H9 (cell line): Measurements from ENCODE around the gene GPC1. TPM values are rescaled to one million over a fixed set of nuclear protein-coding genes. Genes with fewer than 3 reads are reported as not detected.

Source experiments
- DNase-seq: peaks from one replicate; pipeline ENCODE4 v3.0.0-alpha.2; 2017
- H2AFZ ChIP-seq: one replicate; pipeline ENCODE4 v1.6.1; 2013; ENCODE audit warnings: mild to moderate bottlenecking, low read length, control low read depth, moderate library complexity
- H2AK5ac ChIP-seq: 2 replicates; pipeline ENCODE4 v1.6.1; 2013; ENCODE audit warnings: low read length, control low read depth, mixed read lengths; ENCODE audit not compliant: insufficient read length
- H2BK120ac ChIP-seq: one replicate; pipeline ENCODE4 v1.6.1; 2013; ENCODE audit warnings: low read depth, mild to moderate bottlenecking, low read length, control low read depth, inconsistent platforms; ENCODE audit not compliant: poor library complexity, severe bottlenecking
- H2BK12ac ChIP-seq: 2 replicates; pipeline ENCODE4 v1.6.1; 2013; ENCODE audit warnings: low read length, control low read depth, mixed read lengths, low read depth; ENCODE audit not compliant: insufficient read length
- H2BK15ac ChIP-seq: 2 replicates; pipeline ENCODE4 v1.6.1; 2013; ENCODE audit warnings: low read depth, low read length, control low read depth
- H2BK20ac ChIP-seq: one replicate; pipeline ENCODE4 v1.6.1; 2013; ENCODE audit warnings: low read depth, mild to moderate bottlenecking, low read length, control low read depth, inconsistent platforms; ENCODE audit not compliant: poor library complexity, severe bottlenecking
- H2BK5ac ChIP-seq: 2 replicates; pipeline ENCODE4 v1.6.1; 2013; ENCODE audit warnings: low read length, control low read depth, mixed read lengths; ENCODE audit not compliant: insufficient read length
- H3K14ac ChIP-seq: 2 replicates; pipeline ENCODE4 v1.6.1; 2013; ENCODE audit warnings: low read length, control low read depth; ENCODE audit not compliant: insufficient read depth
- H3K18ac ChIP-seq: 2 replicates; pipeline ENCODE4 v1.6.1; 2013; ENCODE audit warnings: low read depth, mild to moderate bottlenecking, mixed read lengths, low read length, control low read depth; ENCODE audit not compliant: insufficient read length
- H3K23ac ChIP-seq: 2 replicates; pipeline ENCODE4 v1.6.1; 2013; ENCODE audit warnings: low read length, control low read depth, mixed read lengths, low read depth; ENCODE audit not compliant: insufficient read length
- H3K23me2 ChIP-seq: 2 replicates; pipeline ENCODE4 v1.6.1; 2013; ENCODE audit warnings: low read depth, mild to moderate bottlenecking, mixed read lengths, low read length, control low read depth; ENCODE audit not compliant: insufficient read length, poor library complexity, severe bottlenecking
- H3K27ac ChIP-seq: 2 replicates; pipeline ENCODE4 v1.5.1; 2013; ENCODE audit warnings: low read length, control low read depth, mixed read lengths, low read depth; ENCODE audit not compliant: insufficient read length
- H3K27me3 ChIP-seq: 2 replicates; pipeline ENCODE4 v1.6.1; 2013; ENCODE audit warnings: low read length, control low read depth, inconsistent platforms; ENCODE audit not compliant: insufficient read depth
- H3K4ac ChIP-seq: 2 replicates; pipeline ENCODE4 v1.6.1; 2013; ENCODE audit warnings: low read depth, mild to moderate bottlenecking, control low read depth, inconsistent platforms, low read length, moderate library complexity
- H3K4me1 ChIP-seq: 2 replicates; pipeline ENCODE4 v1.6.1; 2013; ENCODE audit warnings: low read length, control low read depth, inconsistent platforms; ENCODE audit not compliant: insufficient read depth
- H3K4me2 ChIP-seq: 2 replicates; pipeline ENCODE4 v1.6.1; 2013; ENCODE audit warnings: low read length, control low read depth, mixed read lengths; ENCODE audit not compliant: insufficient read length, insufficient read depth
- H3K56ac ChIP-seq: 2 replicates; pipeline ENCODE4 v1.6.1; 2013; ENCODE audit warnings: low read depth, mild to moderate bottlenecking, mixed read lengths, low read length, control low read depth; ENCODE audit not compliant: insufficient read length
- H3K79me1 ChIP-seq: 2 replicates; pipeline ENCODE4 v1.6.1; 2013; ENCODE audit warnings: low read depth, mild to moderate bottlenecking, moderate library complexity, low read length, control low read depth, inconsistent platforms; ENCODE audit not compliant: insufficient read depth, poor library complexity, severe bottlenecking
- H3K79me2 ChIP-seq: 2 replicates; pipeline ENCODE4 v1.6.1; 2013; ENCODE audit warnings: low read length, control low read depth, inconsistent platforms; ENCODE audit not compliant: insufficient read depth
- H3K9ac ChIP-seq: 2 replicates; pipeline ENCODE4 v1.6.1; 2013; ENCODE audit warnings: low read length, control low read depth, mixed read lengths; ENCODE audit not compliant: insufficient read length; ENCODE audit errors: extremely low read depth
- H3K9me3 ChIP-seq: one replicate; pipeline ENCODE4 v1.6.1; 2013; ENCODE audit warnings: low read depth, low read length, inconsistent platforms; ENCODE audit not compliant: control insufficient read depth
- H3T11ph ChIP-seq: one replicate; pipeline ENCODE4 v1.6.1; 2013; ENCODE audit warnings: mild to moderate bottlenecking, low read length, control low read depth, inconsistent platforms
- H4K20me1 ChIP-seq: one replicate; pipeline ENCODE4 v1.6.1; 2013; ENCODE audit not compliant: control insufficient read depth, insufficient read length, insufficient read depth
- H4K5ac ChIP-seq: 2 replicates; pipeline ENCODE4 v1.6.1; 2013; ENCODE audit warnings: low read depth, mild to moderate bottlenecking, mixed read lengths, low read length, control low read depth; ENCODE audit not compliant: insufficient read length
- H4K8ac ChIP-seq: replicated peaks from 2 replicates; pipeline ENCODE4 v1.6.1; 2013; ENCODE audit warnings: low read length, control low read depth, mixed read lengths, low read depth; ENCODE audit not compliant: insufficient read length
- H4K91ac ChIP-seq: 2 replicates; pipeline ENCODE4 v1.6.1; 2013; ENCODE audit warnings: low read depth, mild to moderate bottlenecking, moderate library complexity, mixed read lengths, low read length, control low read depth; ENCODE audit not compliant: insufficient read length
- H3K27ac Mint-ChIP-seq, 3 experiments: 2 replicates in 2 of 3; 3 replicates in 1 of 3; pipeline ENCODE4 v1.8.0; 2020 to 2021; ENCODE audit warnings: mixed read lengths in 3 of 3, mild to moderate bottlenecking in 1 of 3, moderate library complexity in 1 of 3
- H3K27me3 Mint-ChIP-seq: 2 replicates; pipeline ENCODE4 v1.8.0; 2021; ENCODE audit warnings: low read depth, mild to moderate bottlenecking, moderate library complexity, mixed read lengths
- H3K36me3 Mint-ChIP-seq, 3 experiments: 2 replicates in 2 of 3; 3 replicates in 1 of 3; pipeline ENCODE4 v1.8.0; 2020 to 2021; ENCODE audit warnings: low read depth in 3 of 3, mixed read lengths in 3 of 3; ENCODE audit not compliant: insufficient read depth in 1 of 3
- H3K4me1 Mint-ChIP-seq, 2 experiments: 2 replicates each; pipeline ENCODE4 v1.8.0; 2020; ENCODE audit warnings: mixed read lengths in 2 of 2
- H3K4me3 Mint-ChIP-seq, 2 experiments: 2 replicates in 1 of 2; 3 replicates in 1 of 2; pipeline ENCODE4 v1.8.0; 2020 to 2021; ENCODE audit warnings: mild to moderate bottlenecking in 2 of 2, mixed read lengths in 2 of 2, moderate library complexity in 1 of 2
- H3K9me3 Mint-ChIP-seq, 2 experiments: 2 replicates in 1 of 2; 3 replicates in 1 of 2; pipeline ENCODE4 v1.8.0; 2020; ENCODE audit warnings: mild to moderate bottlenecking in 2 of 2, mixed read lengths in 2 of 2, moderate library complexity in 1 of 2
- CTCF ChIP-seq: fragments of 200-600 bp; sonication (generic); conservative IDR thresholded peaks from 3 replicates; pipeline ENCODE4 v1.8.0; 2021; ENCODE audit warnings: antibody characterized with exemption, mild to moderate bottlenecking
- WGBS: extraction: QIAGEN DNeasy Blood & Tissue Kit; methylation state at CpG from one replicate; pipeline ENCODE4 v1.1.7; 2013; ENCODE audit warnings: missing lambda C conversion rate, low lambda C conversion rate, mixed read lengths; ENCODE audit not compliant: insufficient read length; ENCODE audit errors: extremely low coverage; 5-methylcytosine and 5-hydroxymethylcytosine counted together
- total RNA-seq: library from RNA; stranded (reverse); gene quantifications from 2 replicates; pipeline ENCODE4 v1.2.1, GENCODE V29; 2021

The GPC1 gene
- total RNA-seq, 1 experiment from 2014 or later: 39.4 TPM

GRCh38 chr2:240512666-240513535 is 77.4 kb downstream of the GPC1 start:
- no peaks in the 10 kb centered on the region for H4K20me1 ChIP-seq
- no peak overlapping the region for H3K56ac ChIP-seq
- H3K27me3 ChIP-seq: no peaks in the 10 kb centered on the region
- no peak overlapping the region for H2BK12ac ChIP-seq
- no peak overlapping the region for H3K14ac ChIP-seq
- H3K27ac Mint-ChIP-seq: no peak overlapping the region; a peak in 1 of 7 replicates
- H3K27me3 Mint-ChIP-seq: peaks cover 7% of the 10 kb centered on the region
- H3K18ac ChIP-seq: no peak overlapping the region
- H3K4me3 Mint-ChIP-seq: no peak overlapping the region
- H3T11ph ChIP-seq: no peak overlapping the region
- no peak overlapping the region for H2AFZ ChIP-seq
- no peak for TF ChIP-seq CTCF
- H2BK120ac ChIP-seq: no peak overlapping the region
- no peaks in the 10 kb centered on the region for H3K36me3 Mint-ChIP-seq
- DNase-seq: peak; percentile 19
- H2AK5ac ChIP-seq: no peak overlapping the region
- no peaks in the 10 kb centered on the region for H3K79me1 ChIP-seq
- 0 out of 5 replicates have a peak, but pooled peaks cover 0 to 2% of the 10 kb centered on the region in 2 experiments for H3K9me3 Mint-ChIP-seq
- no peaks in the 10 kb centered on the region for H3K9me3 ChIP-seq
- H3K79me2 ChIP-seq: no peaks in the 10 kb centered on the region
- H2BK20ac ChIP-seq: no peak overlapping the region
- peaks cover 0 to 2% of the 10 kb centered on the region in 2 experiments; a peak in 1 of 4 replicates for H3K4me1 Mint-ChIP-seq
- H3K23me2 ChIP-seq: no peaks in the 10 kb centered on the region
- no peak overlapping the region for H2BK5ac ChIP-seq
- H3K4ac ChIP-seq: no peak overlapping the region
- H2BK15ac ChIP-seq: no peak overlapping the region
- WGBS: no CpG with 5 or more reads among the region's 21 CpGs
- H4K8ac ChIP-seq: no peak overlapping the region
- H3K23ac ChIP-seq: no peak overlapping the region
- no peak overlapping the region for H3K9ac ChIP-seq
- H3K4me1 ChIP-seq: no peaks in the 10 kb centered on the region
- no peak overlapping the region for H3K27ac ChIP-seq
- H3K4me2 ChIP-seq: no peak overlapping the region
- no peak overlapping the region for H4K91ac ChIP-seq
- no peak overlapping the region for H4K5ac ChIP-seq
